HAP-1 (cell line): ENCODE data around the gene TMPRSS11F.

Experiments
- DNase-seq, 2 experiments: peaks; one replicate each; pipeline ENCODE4 v3.0.0-alpha.2; 2016 to 2020; ENCODE audit warnings: low spot score in 2 of 2
- H3K27me3 ChIP-seq: fragments of 250-450 bp; sonication (Bioruptor Pico); 2 replicates; pipeline ENCODE4 v1.5.1; 2020; ENCODE audit warnings: low read depth, mild to moderate bottlenecking, moderate library complexity
- H3K36me3 ChIP-seq: fragments of 250-450 bp; sonication (Bioruptor Pico); replicated peaks from 2 replicates; pipeline ENCODE4 v1.5.1; 2020; ENCODE audit warnings: mild to moderate bottlenecking
- H3K4me1 ChIP-seq: fragments of 250-450 bp; sonication (Bioruptor Pico); 2 replicates; pipeline ENCODE4 v1.5.1; 2020; ENCODE audit warnings: mild to moderate bottlenecking
- H3K4me3 ChIP-seq: fragments of 250-450 bp; sonication (Bioruptor Pico); 2 replicates; pipeline ENCODE4 v1.5.1; 2020; ENCODE audit warnings: mild to moderate bottlenecking, moderate library complexity
- H3K9me3 ChIP-seq: fragments of 250-450 bp; sonication (Bioruptor Pico); 2 replicates; pipeline ENCODE4 v1.5.1; 2020; ENCODE audit warnings: mild to moderate bottlenecking, moderate library complexity
- in situ Hi-C: fragments of 300-500 bp; cut with MboI; formaldehyde crosslinking; loops from 3 replicates; pipeline ENCODE4 v1.14.3; 2020; ENCODE audit warnings: low sequenced_read_pairs, inconsistent platforms, mixed read lengths

Gene TMPRSS11F

GRCh38 chr4:68038272-68038671, 91.4 kb downstream of the TMPRSS11F start:
- Histone ChIP-seq H3K4me1 (no peaks in the 10 kb centered on the region), H3K27me3 (no peaks in the 10 kb centered on the region), H3K9me3 (no peaks in the 10 kb centered on the region), H3K36me3 (no peaks in the 10 kb centered on the region), H3K4me3 (no peak overlapping the region)
- DNase-seq, result no peak
- in situ Hi-C loops, result no loop called here

DNA sequence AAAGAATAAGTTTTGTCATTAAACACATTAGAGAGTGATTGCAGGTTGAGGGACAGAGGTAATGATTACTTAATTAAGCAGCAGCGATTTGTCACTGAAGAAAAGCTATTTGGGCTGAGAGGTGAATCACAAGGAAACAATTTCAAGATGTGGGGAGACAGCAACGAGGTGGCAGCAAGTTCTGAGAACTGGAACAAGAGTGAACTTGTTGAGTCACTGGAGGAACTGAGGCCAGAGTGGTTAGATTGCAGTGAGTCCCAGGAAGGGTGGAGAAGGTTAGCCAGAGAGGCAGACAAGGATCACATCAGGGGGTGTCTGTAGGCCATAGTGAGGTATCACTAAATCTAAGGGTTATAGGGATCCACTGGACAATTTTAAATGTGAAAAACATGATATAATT, 108.5 kb downstream of the TMPRSS11F start:
- no peaks in the 10 kb centered on the region for H3K4me1 ChIP-seq
- in situ Hi-C loops, result no loop called here
- H3K27me3 ChIP-seq, result peaks cover 2% of the 10 kb centered on the region
- no peaks in the 10 kb centered on the region for H3K9me3 ChIP-seq
- no peak overlapping the region for H3K4me3 ChIP-seq
- DNase-seq, result no peak
- H3K36me3 ChIP-seq, result no peaks in the 10 kb centered on the region

DNA sequence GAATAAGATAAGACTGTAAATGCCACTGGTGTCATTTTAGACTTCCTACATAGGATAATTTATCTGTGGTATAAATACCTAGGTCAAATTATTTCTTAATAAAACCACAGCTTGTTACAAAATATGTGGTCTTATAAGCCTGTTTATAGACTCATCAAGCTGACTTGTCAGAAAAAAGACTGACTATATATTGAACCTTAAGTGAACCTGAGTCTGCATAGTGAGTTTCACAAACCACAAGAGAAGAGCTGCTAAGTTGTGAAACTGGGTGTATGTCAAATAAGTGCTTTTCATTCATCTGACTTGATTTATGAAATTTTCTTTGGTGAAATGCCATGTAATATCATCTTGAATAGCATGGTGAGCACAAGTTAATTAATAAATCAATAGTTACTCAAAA, 118.0 kb downstream of the TMPRSS11F start:
- Histone ChIP-seq H3K9me3 (no peaks in the 10 kb centered on the region), H3K36me3 (no peaks in the 10 kb centered on the region), H3K4me3 (no peak overlapping the region), H3K27me3 (peaks cover 5% of the 10 kb centered on the region), H3K4me1 (no peaks in the 10 kb centered on the region)
- in situ Hi-C loops, result no loop called here
- no peak for DNase-seq
